Mesothelial cell of epicardium (in vitro differentiated cells): ENCODE measurements around the gene TSBP1. TPM values are rescaled to one million over a fixed set of nuclear protein-coding genes. Genes with fewer than 3 reads are reported as not detected.
"Not testable (repeated sequence)": the region's sequence is repeated elsewhere in the genome, so short reads cannot be mapped to it uniquely, and the experiment has no call there.

ENCODE experiments used
- DNase-seq, 2 experiments: peaks; one replicate each; pipeline ENCODE4 v3.0.0; 2021; ENCODE audit warnings: low spot score in 2 of 2; ENCODE audit not compliant: unreplicated experiment in 2 of 2
- H3K27ac Mint-ChIP-seq: 2 replicates; pipeline ENCODE4 v1.8.0; 2021; ENCODE audit warnings: mixed read lengths
- H3K27me3 Mint-ChIP-seq: 2 replicates; pipeline ENCODE4 v1.8.0; 2021; ENCODE audit warnings: low read depth, mixed read lengths
- H3K36me3 Mint-ChIP-seq: 2 replicates; pipeline ENCODE4 v1.8.0; 2021; ENCODE audit warnings: mixed read lengths
- H3K4me1 Mint-ChIP-seq: 2 replicates; pipeline ENCODE4 v1.8.0; 2021; ENCODE audit warnings: mixed read lengths
- H3K4me3 Mint-ChIP-seq: 2 replicates; pipeline ENCODE4 v1.8.0; 2021; ENCODE audit warnings: mild to moderate bottlenecking, moderate library complexity, mixed read lengths
- H3K9me3 Mint-ChIP-seq: 2 replicates; pipeline ENCODE4 v1.8.0; 2021; ENCODE audit warnings: mixed read lengths
- total RNA-seq: library from RNA; stranded (reverse); gene quantifications from 3 replicates; pipeline ENCODE4 v1.2.1, GENCODE V29; 2021
- TF ChIP-seq, protein P1 (sequence below): fragments of 200-600 bp; sonication (generic); IDR thresholded peaks from one replicate; pipeline ENCODE4 v1.5.0; 2021; ENCODE audit warnings: antibody characterized with exemption; ENCODE audit not compliant: unreplicated experiment

TSBP1 gene
- total RNA-seq, 1 donor from 2014 or later, result not detected

DNA sequence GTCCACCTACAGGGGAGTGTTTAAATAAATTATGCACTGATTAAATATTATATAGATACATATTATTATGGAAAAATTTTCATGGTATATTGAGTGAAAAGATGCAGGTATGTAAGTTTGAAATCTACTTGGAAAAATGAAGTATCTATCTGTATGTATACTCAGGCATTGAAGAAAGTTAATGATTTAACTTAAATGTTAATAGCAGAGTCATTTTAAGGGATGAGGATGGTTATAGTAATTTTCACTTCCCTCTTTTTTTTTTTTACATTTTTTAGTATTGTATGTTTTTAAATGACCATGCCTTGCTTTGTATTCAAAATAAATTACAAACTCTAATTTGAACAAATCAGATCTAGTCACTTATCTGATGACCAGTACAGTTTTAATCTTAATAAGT lies 104.7 kb downstream of the TSBP1 start:
- Mint-ChIP-seq H3K4me3 (no peak overlapping the region), H3K27me3 (no peaks in the 10 kb centered on the region), H3K9me3 (peaks cover 15% of the 10 kb centered on the region), H3K27ac (no peak overlapping the region), H3K4me1 (no peaks in the 10 kb centered on the region), H3K36me3 (peaks cover 55% of the 10 kb centered on the region)
- TF ChIP-seq, protein P1, sequence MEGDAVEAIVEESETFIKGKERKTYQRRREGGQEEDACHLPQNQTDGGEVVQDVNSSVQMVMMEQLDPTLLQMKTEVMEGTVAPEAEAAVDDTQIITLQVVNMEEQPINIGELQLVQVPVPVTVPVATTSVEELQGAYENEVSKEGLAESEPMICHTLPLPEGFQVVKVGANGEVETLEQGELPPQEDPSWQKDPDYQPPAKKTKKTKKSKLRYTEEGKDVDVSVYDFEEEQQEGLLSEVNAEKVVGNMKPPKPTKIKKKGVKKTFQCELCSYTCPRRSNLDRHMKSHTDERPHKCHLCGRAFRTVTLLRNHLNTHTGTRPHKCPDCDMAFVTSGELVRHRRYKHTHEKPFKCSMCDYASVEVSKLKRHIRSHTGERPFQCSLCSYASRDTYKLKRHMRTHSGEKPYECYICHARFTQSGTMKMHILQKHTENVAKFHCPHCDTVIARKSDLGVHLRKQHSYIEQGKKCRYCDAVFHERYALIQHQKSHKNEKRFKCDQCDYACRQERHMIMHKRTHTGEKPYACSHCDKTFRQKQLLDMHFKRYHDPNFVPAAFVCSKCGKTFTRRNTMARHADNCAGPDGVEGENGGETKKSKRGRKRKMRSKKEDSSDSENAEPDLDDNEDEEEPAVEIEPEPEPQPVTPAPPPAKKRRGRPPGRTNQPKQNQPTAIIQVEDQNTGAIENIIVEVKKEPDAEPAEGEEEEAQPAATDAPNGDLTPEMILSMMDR, result no peak
- DNase-seq, result no peak

DNA sequence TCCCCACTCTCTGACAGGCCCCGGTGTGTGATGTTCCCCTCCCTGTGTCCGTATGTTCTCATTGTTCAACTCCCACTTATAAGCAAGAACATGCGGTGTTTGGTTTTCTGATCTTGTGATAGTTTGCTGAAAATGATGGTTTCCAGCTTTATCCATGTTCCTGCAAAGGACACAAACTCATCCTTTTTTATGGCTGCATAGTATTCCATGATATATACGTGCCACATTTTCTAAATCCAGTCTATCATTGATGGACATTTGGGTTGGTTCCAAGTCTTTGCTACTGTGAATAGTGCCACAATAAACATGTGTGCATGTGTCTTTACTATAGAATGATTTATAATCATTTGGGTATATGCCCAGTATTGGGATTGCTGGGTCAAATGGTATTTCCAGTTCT lies 114.4 kb downstream of the TSBP1 start:
- Mint-ChIP-seq H3K4me1 (peaks cover 15% of the 10 kb centered on the region), H3K36me3 (peaks cover 29% of the 10 kb centered on the region), H3K9me3 (peaks cover 44% of the 10 kb centered on the region)
- not testable (repeated sequence) for H3K27ac Mint-ChIP-seq, DNase-seq, H3K27me3 Mint-ChIP-seq, H3K4me3 Mint-ChIP-seq

DNA sequence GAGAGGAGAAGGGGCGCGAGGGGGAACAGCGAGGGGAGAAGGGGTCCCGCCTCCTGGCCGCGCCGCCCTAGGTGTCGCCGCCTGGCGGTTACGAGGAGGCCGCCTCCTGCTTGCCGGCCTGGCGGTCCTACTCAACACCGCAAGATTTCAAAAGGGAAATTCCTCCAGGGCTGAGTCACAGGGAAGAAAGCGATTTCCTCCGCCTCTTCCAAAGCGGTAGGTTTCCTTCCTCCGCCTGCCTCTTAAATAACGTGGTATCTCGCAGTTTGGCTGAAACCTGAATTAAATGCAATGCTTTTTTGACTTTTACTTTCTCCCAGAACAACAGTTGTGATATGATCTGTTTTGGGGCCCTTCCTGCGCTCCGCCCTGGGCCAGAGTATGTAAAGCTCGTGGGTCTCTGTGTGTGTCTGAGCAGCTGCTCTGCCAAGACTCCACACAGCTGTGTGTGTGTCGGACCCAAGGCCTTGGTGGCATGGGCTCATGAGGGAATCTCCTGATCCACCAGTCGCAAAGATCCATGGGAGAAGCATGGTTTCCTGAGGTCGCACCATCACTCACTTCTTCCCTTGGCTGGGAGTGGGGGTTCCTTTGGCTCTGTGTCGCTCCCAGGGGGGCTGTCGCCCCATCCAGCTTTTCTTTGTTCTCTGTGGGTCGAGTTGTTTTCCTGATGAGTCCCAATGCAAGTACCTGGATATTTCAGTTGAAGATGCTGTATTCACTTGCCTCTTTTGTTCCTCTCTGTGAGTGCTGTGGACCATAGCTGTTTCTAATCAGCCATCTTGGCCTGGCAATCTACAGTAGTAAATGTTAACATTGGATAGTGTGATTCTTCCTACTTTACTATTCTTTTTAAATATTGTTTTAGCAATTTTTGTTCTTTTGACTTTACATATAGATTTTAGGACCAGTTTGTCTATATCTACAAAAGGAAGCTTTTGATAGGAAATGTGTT lies 116.2 kb downstream of the TSBP1 start:
- Mint-ChIP-seq H3K27ac (peak overlapping the region; percentile 98), H3K4me1 (peaks cover 15% of the 10 kb centered on the region)

DNA sequence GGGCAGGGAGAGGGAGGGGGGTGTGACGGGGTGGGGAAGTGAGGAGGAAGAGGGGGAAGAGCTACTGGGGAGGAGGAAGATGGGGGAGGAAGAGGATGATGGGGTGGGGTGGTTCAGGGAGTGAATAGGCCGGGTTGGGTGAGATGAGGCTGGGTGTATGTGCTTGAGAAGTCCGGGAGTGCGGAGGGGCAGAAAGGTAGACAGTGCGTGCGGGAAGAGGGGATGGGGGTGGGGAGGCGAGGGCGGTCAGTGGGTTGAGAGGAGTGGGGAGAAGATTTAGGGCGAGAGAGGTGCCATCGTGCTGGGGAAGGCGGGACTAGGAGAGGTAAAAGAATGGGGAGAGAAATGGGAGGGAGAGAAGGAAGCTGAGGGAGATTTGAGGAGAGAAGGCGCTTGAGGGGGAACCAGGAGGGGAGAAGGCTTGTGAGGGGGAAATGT lies 116.9 kb downstream of the TSBP1 start:
- H3K9me3 Mint-ChIP-seq, result peaks cover 24% of the 10 kb centered on the region
- peaks cover 19% of the 10 kb centered on the region for H3K36me3 Mint-ChIP-seq
- TF ChIP-seq, protein P1, result no peak
- H3K4me1 Mint-ChIP-seq, result peaks cover 15% of the 10 kb centered on the region
- peak overlapping the region; percentile 98 for H3K27ac Mint-ChIP-seq
- DNase-seq, result no peak
- H3K4me3 Mint-ChIP-seq, result peak overlapping the region; percentile 74
- H3K27me3 Mint-ChIP-seq, result peaks cover 3% of the 10 kb centered on the region

More for the DNA sequence above, 116.2 kb downstream of the TSBP1 start:
- DNase-seq, result peak; percentile 64 to 80
- TF ChIP-seq, protein P1, result peak; percentile 70
- peaks cover 5% of the 10 kb centered on the region for H3K27me3 Mint-ChIP-seq
- H3K4me3 Mint-ChIP-seq, result peak overlapping the region; percentile 74
- H3K36me3 Mint-ChIP-seq, result peaks cover 25% of the 10 kb centered on the region
- H3K9me3 Mint-ChIP-seq, result peaks cover 28% of the 10 kb centered on the region

DNA sequence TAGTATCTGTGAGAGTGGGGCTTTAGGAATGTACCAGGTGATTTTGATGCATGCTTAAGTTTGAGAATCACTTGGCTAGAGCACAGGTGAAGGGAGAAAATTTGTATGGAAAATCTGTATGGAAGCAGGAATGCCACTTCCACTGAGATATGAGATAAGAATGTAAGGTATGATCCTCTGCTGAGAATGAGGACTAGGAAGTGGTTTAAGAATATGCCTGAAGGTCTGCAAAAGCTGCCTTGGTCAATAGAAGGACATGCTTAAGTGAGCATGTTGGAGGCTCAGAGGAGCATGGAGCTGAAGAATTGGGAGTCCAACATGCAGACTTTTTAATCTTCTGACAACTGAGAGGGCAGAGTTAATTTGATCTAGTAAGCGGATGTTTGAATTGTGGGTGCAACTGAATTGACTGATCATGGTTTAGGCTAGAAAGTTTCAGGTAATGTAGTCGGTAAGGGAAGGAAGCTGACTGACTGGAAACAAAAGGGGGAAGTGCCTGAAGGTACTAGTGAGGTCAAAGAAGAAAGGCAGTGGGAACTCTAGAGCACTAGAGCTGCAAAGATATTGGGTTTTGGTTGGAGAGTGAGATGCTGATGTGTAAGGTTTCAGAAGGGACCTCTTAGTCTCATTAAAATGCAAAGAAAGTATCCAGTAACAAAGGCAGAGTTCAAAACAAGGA lies 119.2 kb downstream of the TSBP1 start:
- peaks cover 15% of the 10 kb centered on the region for H3K4me1 Mint-ChIP-seq
- peaks cover under 1% of the 10 kb centered on the region for H3K36me3 Mint-ChIP-seq
- DNase-seq, result no peak
- no peak overlapping the region for H3K4me3 Mint-ChIP-seq
- no peaks in the 10 kb centered on the region for H3K27me3 Mint-ChIP-seq
- peaks cover 19% of the 10 kb centered on the region for H3K9me3 Mint-ChIP-seq
- no peak overlapping the region for H3K27ac Mint-ChIP-seq
- TF ChIP-seq, protein P1, result no peak

DNA sequence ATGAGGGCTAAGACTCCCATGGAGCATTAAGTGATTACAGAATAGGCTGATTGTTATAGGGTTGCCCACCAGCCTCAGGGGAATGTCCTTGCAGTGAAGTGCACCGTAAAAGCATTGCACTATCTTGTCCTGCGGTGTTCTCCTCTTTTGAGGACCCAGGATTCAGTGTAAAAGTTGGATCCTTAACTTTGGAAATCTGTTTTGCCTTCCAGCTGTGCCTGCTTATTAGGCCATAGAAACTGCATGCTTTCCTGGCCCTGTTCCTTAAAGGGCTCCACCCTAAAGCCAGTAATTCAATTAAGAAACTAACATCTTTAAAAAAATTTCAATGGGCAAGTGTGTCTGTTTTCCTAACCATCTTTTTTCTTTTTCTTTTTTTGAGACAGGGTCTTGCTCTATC lies 122.4 kb downstream of the TSBP1 start:
- peaks cover 7% of the 10 kb centered on the region for H3K4me1 Mint-ChIP-seq
- no peak overlapping the region for H3K4me3 Mint-ChIP-seq
- no peak for DNase-seq
- H3K27ac Mint-ChIP-seq, result no peak overlapping the region
- H3K27me3 Mint-ChIP-seq, result no peaks in the 10 kb centered on the region
- H3K9me3 Mint-ChIP-seq, result peaks cover 16% of the 10 kb centered on the region
- TF ChIP-seq, protein P1, result no peak
- H3K36me3 Mint-ChIP-seq, result no peaks in the 10 kb centered on the region
